HG02571 (cell line): ENCODE measurements around the gene DDRGK1.

Source experiments
- ATAC-seq: cut with Tn5 transposase; IDR thresholded peaks from one replicate; pipeline ENCODE4 v1.9.1; 2021; ENCODE audit warnings: mild to moderate bottlenecking, moderate library complexity; ENCODE audit not compliant: unreplicated experiment

DDRGK1 gene

GRCh38 chr20:3204124-3204794 is at the start of gene DDRGK1:
DDRGK1 (minus strand) TSS chr20:3204682; CDS start chr20:3204627, 55 bp downstream.
- ATAC-seq, result peak; percentile 83

- no peak for ATAC-seq
Observed at GRCh38 chr20:3251806-3252205, 47.3 kb upstream of the DDRGK1 start.

GRCh38 chr20:3250091-3250504 is 45.6 kb upstream of the DDRGK1 start:
- no peak for ATAC-seq

GRCh38 chr20:3248993-3249347 is 44.5 kb upstream of the DDRGK1 start:
- ATAC-seq, result no peak

GRCh38 chr20:3248167-3248992 is 43.9 kb upstream of the DDRGK1 start:
- no peak for ATAC-seq

DNA sequence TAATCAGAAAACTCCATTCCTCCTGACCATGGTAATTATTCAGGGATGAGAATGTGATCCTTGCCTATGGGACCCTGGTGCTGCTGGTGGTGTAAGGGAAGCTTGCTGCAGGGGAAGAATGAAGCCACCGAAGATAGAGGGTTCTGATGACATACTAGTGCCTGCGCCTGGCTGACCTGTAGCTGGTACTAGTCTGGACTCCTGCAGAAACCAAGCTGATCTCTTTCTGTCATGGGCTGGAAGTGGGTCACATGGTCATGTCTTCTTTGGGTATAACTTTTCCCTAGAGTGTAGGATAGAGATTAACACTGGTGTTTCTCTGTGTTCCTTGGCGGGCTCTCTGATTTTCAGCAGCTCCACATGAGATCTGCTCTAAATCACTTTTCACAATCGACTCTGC is 43.2 kb upstream of the DDRGK1 start:
- ATAC-seq, result no peak

- ATAC-seq, result no peak
Observed at GRCh38 chr20:3246682-3247081, 42.2 kb upstream of the DDRGK1 start.

GRCh38 chr20:3245711-3246110 is 41.2 kb upstream of the DDRGK1 start:
- ATAC-seq, result no peak

DNA sequence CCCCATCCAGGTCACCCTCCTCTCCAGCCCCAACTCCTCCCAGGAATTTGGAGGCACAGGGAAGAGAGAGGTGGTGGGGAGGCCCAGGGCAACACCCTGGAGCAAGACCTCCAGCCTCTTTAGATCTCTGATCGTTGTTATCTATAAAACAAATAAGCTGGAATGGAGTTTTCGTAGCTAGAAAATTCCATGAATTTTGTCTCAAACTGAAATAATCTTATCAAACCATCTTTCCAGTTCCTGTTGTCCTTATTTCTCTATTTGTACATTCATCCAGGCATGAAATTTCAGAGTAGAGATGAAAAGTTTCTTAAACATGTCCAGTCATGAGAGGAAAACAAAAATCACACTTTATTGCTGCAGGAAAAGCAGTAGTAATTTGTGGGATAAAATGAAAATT is 40.7 kb upstream of the DDRGK1 start:
- no peak for ATAC-seq

GRCh38 chr20:3244613-3245012 is 40.1 kb upstream of the DDRGK1 start:
- ATAC-seq, result no peak

DNA sequence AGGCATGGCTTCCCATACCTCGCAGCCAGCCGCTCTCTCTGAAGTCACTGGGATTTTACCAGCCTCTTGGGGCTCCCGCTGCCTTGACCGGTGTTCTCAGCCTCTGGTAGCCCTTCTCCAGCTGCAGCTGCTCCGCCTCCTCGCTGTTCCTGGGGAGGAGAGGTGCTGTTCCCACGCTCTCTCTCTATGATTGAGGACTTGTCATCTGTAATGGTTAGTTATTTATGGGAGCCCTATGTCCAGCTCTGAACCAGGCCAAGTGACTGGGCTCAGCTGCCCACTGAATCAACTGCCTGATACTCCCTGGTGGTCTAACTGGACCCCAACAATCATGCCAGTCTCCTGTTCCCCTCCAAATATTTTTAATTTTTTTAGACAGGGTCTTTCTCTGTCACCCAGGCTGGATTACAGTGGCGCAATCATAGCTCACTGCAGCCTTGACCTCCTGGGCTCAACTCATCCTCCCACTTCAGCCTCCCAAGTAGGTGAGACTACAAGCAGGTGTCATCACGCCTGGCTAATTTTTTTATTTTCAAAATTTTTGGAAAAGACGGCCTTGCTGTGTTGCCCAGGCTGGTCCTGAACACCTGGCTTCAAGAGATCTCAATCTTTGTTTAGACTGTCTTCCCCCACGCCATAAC is 39.4 kb upstream of the DDRGK1 start:
- no peak for ATAC-seq

DNA sequence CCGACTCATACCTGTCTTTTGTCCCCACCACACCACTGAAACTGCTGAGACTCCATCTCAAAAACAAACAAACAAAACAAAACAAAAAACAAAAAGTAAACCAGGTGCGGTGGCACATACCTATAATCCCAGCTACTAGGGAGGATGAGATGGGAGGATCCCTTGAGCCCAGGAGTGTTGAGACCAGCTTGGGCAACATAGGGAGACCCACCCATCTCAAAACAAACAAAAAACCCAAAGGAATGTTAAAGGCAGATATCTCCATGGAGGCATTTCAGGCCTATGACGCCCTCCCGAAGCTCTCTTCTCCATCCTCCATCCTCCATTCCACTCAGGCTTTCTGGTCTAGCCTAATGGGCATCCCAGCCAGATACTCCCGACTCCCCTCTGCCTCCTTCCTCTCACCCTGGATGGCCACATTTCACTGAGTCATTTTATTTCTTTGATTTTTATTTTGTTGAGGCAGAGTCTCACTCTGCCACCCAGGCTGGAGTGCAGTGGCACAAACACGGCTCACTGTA is 37.8 kb upstream of the DDRGK1 start:
- no peak for ATAC-seq

DNA sequence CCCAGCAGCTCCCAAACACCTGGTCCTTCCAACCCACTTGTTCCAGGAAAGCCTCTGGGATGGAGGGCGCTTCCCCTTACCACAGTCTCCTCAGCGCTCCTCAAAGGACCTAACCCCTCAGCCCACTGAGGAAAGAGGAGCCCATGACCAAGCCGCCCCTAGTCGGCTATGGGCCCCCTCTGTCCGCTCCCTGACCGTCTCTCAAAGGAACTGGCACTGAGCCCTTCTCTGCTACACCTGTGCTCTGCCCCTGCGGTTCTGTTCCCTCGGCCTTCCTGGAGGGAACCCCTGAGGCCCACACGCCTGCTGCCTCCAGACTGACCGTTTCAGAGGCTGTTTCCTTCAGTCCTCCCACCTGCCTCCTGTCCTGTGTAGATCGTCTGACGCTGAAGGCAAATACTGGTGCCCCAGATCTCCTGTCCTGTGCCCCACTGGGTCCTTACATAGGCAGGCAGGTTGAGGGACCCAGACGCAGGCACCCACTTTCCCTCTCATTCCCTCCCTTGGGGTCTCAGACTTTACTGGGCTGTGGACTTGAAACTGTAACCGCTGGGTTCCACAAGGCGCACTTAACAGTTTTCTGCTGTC is 36.4 kb upstream of the DDRGK1 start:
- no peak for ATAC-seq

GRCh38 chr20:3239867-3240775 is 35.6 kb upstream of the DDRGK1 start:
- no peak for ATAC-seq

GRCh38 chr20:3239026-3239866 is 34.8 kb upstream of the DDRGK1 start, which contains the start of gene SLC4A11:
SLC4A11 (minus strand) TSS chr20:3239190; CDS start chr20:3239137, 53 bp downstream.
- ATAC-seq, result peak; percentile 49

- ATAC-seq, result peak; percentile 30
Observed at GRCh38 chr20:3238616-3239025, 34.1 kb upstream of the DDRGK1 start.

- ATAC-seq, result no peak
Observed at GRCh38 chr20:3237958-3238615, 33.6 kb upstream of the DDRGK1 start.
